HG03442 (cell line): ENCODE results near the gene ZRANB2.

ENCODE experiments used
- ATAC-seq: cut with Tn5 transposase; IDR thresholded peaks from one replicate; pipeline ENCODE4 v1.9.1; 2021; ENCODE audit warnings: mild to moderate bottlenecking, moderate library complexity; ENCODE audit not compliant: unreplicated experiment

The ZRANB2 gene

GRCh38 chr1:71071720-71072119 is 9.1 kb downstream of the ZRANB2 start:
- ATAC-seq: no peak

GRCh38 chr1:71068325-71069240 is 12.3 kb downstream of the ZRANB2 start:
- peak; percentile 89 for ATAC-seq

- no peak for ATAC-seq
These were observed 26.0 kb downstream of the ZRANB2 start for GRCh38 chr1:71054791-71055190.

- ATAC-seq: no peak
These were observed 26.5 kb downstream of the ZRANB2 start for GRCh38 chr1:71054281-71054731.

- ATAC-seq: no peak
These were observed 27.1 kb downstream of the ZRANB2 start for GRCh38 chr1:71053758-71054157.

GRCh38 chr1:71053146-71053545 is 27.7 kb downstream of the ZRANB2 start:
- ATAC-seq: no peak

GRCh38 chr1:71049951-71050598 is 30.8 kb downstream of the ZRANB2 start:
- peak; percentile 60 for ATAC-seq

GRCh38 chr1:71047635-71048607 is 32.9 kb downstream of the ZRANB2 start, which contains the start of gene PTGER3:
Gene PTGER3 (minus strand): TSS chr1:71047816. CDS start chr1:71047577, 239 bp downstream.
- ATAC-seq: peak; percentile 42

GRCh38 chr1:71046891-71047634 is 33.8 kb downstream of the ZRANB2 start:
- ATAC-seq: peak; percentile 25

GRCh38 chr1:71045463-71046028 is 35.3 kb downstream of the ZRANB2 start:
- ATAC-seq: no peak

GRCh38 chr1:71044833-71045232 is 36.0 kb downstream of the ZRANB2 start:
- ATAC-seq: no peak

GRCh38 chr1:71043065-71043464 is 37.8 kb downstream of the ZRANB2 start:
- ATAC-seq: no peak

- no peak for ATAC-seq
These were observed 39.0 kb downstream of the ZRANB2 start for GRCh38 chr1:71041806-71042205.

- ATAC-seq: no peak
These were observed 41.1 kb downstream of the ZRANB2 start for GRCh38 chr1:71039661-71040262.

GRCh38 chr1:71038942-71039341 is 41.9 kb downstream of the ZRANB2 start:
- no peak for ATAC-seq

- ATAC-seq: no peak
These were observed 42.8 kb downstream of the ZRANB2 start for GRCh38 chr1:71037829-71038620.

- ATAC-seq: no peak
These were observed 43.8 kb downstream of the ZRANB2 start for GRCh38 chr1:71037066-71037465.

- no peak for ATAC-seq
These were observed 47.7 kb downstream of the ZRANB2 start for GRCh38 chr1:71033136-71033535.

- no peak for ATAC-seq
These were observed 49.4 kb downstream of the ZRANB2 start for GRCh38 chr1:71031426-71031825.
